BJ (cell line): ENCODE results near the gene RHBDL1. TPM values are rescaled to one million over a fixed set of nuclear protein-coding genes. Genes with fewer than 3 reads are reported as not detected.
A peak's percentile ranks its signal among the peaks of the same experiment; 100 is the strongest.

Experiments
- CTCF ChIA-PET: fragments of 350-600 bp; formaldehyde crosslinking; extraction: SDS; loops from one replicate; lab custom pipeline; 2021; ENCODE audit warnings: antibody characterized with exemption, inconsistent platforms; lab: Yijun Ruan, JAX
- POLR2A ChIA-PET: fragments of 300-600 bp; sonication (Branson Sonifier 250); formaldehyde crosslinking; extraction: SDS; loops from one replicate; lab custom pipeline; 2021; ENCODE audit warnings: antibody characterized with exemption; lab: Charles Lee
- DNase-seq: peaks from one replicate; pipeline ENCODE4 v3.0.0-alpha.2; 2011; ENCODE audit warnings: low read depth
- H3K27me3 ChIP-seq: 2 replicates; pipeline ENCODE4 v1.6.0; 2011; ENCODE audit warnings: low read length; ENCODE audit not compliant: control insufficient read depth, insufficient read depth
- H3K36me3 ChIP-seq: 2 replicates; pipeline ENCODE4 v1.5.1; 2011; ENCODE audit warnings: low read length; ENCODE audit not compliant: control insufficient read depth, insufficient read depth
- H3K4me3 ChIP-seq: 2 replicates; pipeline ENCODE4 v1.5.1; 2011; ENCODE audit warnings: low read depth, mild to moderate bottlenecking, control low read depth, low read length
- CTCF ChIP-seq: IDR thresholded peaks from 2 replicates; pipeline ENCODE4 v1.5.1; 2011; ENCODE audit warnings: low read depth, mild to moderate bottlenecking, control low read depth, inconsistent platforms, low read length, moderate library complexity; ENCODE audit not compliant: insufficient read depth
- polyA plus RNA-seq: library from polyadenylated mRNA; depleted of rRNA; stranded (reverse); fragments of >200 nt; gene quantifications from 2 replicates; pipeline ENCODE4 v1.2.3, GENCODE V29; 2011

The RHBDL1 gene
- polyA plus RNA-seq, 1 experiment, result 1.3 TPM

DNA sequence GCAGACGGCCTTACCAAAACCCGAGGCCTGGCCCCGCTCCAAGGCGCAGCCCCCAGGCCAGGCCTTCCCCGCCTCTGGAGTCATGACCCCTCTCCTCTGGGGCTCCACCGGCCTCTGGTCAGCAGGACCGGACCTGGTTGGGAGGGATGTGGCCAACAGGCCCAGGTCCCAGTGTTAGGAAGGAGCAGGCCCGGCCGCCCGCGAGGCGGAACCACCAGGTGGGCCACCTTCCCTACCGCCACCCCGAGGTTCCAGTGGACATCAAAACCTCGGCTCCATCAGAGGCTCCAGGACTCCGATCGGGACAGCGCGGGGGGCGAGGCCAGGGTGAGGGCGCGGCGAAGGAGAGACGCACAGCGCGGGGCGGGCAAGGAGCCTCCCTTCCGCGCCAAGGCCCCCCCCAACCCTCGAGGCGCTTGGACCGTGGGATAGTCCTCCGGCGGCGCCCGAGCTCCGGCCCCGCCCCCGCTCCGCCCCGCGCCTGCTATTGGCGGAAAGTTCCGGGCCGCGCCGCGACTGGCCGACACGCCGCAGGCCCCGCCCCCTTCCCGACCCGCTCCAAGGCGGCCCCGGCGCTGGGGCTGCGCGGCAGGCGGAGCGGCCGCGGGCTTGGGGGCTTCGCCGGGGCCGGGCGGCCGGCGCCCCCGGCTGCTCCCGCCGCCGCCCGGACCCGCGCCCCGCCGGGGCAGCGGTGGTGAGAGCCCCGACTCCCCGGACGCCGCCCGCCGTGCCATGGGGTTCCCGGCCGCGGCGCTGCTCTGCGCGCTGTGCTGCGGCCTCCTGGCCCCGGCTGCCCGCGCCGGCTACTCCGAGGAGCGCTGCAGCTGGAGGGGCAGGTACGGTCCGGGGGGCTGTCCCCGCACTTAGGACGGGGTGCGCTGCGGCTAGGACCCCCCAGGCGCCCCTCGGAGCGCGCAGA is 39.3 kb downstream of the RHBDL1 start, which contains the start of gene METRN:
METRN (plus strand) TSS at position 561 of the 919 bp plus-strand sequence; CDS start at position 733, 172 bp downstream.
- POLR2A ChIA-PET, result interaction anchor here (0.6 kb wide), 1 partner anchor 14 kb away, joined by 3 read pairs; no protein-coding TSS in a partner anchor
- TF ChIP-seq CTCF, result no peak
- H3K4me3 ChIP-seq, result peak within 1 kb of the TSS; percentile 64
- CTCF ChIA-PET, result interaction anchor here (0.7 to 5.5 kb wide), 5 partner anchors 8 to 97 kb away, joined by 3 to 120 read pairs (median 5); partner anchors contain the start of genes CCDC78, CHTF18 and RPUSD1
- DNase-seq, result no peak
- no peaks in the 10 kb centered on the region for H3K27me3 ChIP-seq
- H3K36me3 ChIP-seq, result no peaks in the 10 kb centered on the region; the same call in 1 of the 2 replicates

GRCh38 chr16:715477-716199 is 40.2 kb downstream of the RHBDL1 start:
- DNase-seq, result no peak
- CTCF ChIA-PET, result interaction anchor here (0.7 to 5.5 kb wide), 8 partner anchors 8 to 340 kb away, joined by 3 to 120 read pairs (median 4); partner anchors contain the start of genes CCDC78, CHTF18, CIAO3 and RPUSD1
- no peaks in the 10 kb centered on the region; the same call in 1 of the 2 replicates for H3K36me3 ChIP-seq
- POLR2A ChIA-PET, result interaction anchor here (0.6 kb wide), 1 partner anchor 13 kb away, joined by 3 read pairs; no protein-coding TSS in a partner anchor
- no peaks in the 10 kb centered on the region for H3K27me3 ChIP-seq
- TF ChIP-seq CTCF, result no peak
- H3K4me3 ChIP-seq, result peak overlapping the region; percentile 64

GRCh38 chr16:716200-716568 is 40.7 kb downstream of the RHBDL1 start:
- Histone ChIP-seq H3K4me3 (peak overlapping the region; percentile 64), H3K36me3 (no peaks in the 10 kb centered on the region; the same call in 1 of the 2 replicates), H3K27me3 (no peaks in the 10 kb centered on the region)
- ChIA-PET CTCF (interaction anchor here (0.7 to 5.5 kb wide), 6 partner anchors 9 to 340 kb away, joined by 3 to 120 read pairs (median 4); partner anchors contain the start of genes CCDC78, CHTF18, CIAO3 and RPUSD1), POLR2A (no interaction called here)
- DNase-seq, result no peak
- no peak for TF ChIP-seq CTCF

- TF ChIP-seq CTCF, result no peak
- POLR2A ChIA-PET, result no interaction called here
- CTCF ChIA-PET, result interaction anchor here (2.7 to 5.5 kb wide), 2 partner anchors 8 to 69 kb away, joined by 18 to 120 read pairs; partner anchors contain the start of genes CCDC78, CHTF18 and RPUSD1
- H3K36me3 ChIP-seq, result no peaks in the 10 kb centered on the region; the same call in 1 of the 2 replicates
- DNase-seq, result no peak
- no peaks in the 10 kb centered on the region for H3K27me3 ChIP-seq
- no peak overlapping the region for H3K4me3 ChIP-seq
Measured at GRCh38 chr16:716768-717325, 41.4 kb downstream of the RHBDL1 start.
